ENCODE measurements around the gene OXGR1.
A peak's percentile ranks its signal among the peaks of the same experiment; 100 is the strongest.

Gene OXGR1

GRCh38 chr13:96958286-96958891 is 35.9 kb downstream of the OXGR1 start:
- peak; percentile 74 for FAIRE-seq

GRCh38 chr13:96952595-96952994 is 41.7 kb downstream of the OXGR1 start:
- FAIRE-seq: no peak

GRCh38 chr13:96948127-96948526 is 46.1 kb downstream of the OXGR1 start:
- no peak for FAIRE-seq

GRCh38 chr13:96947343-96947910 is 46.8 kb downstream of the OXGR1 start:
- no peak for FAIRE-seq

- no peak for FAIRE-seq
Observed at GRCh38 chr13:96946709-96947311, 47.5 kb downstream of the OXGR1 start.

- no peak for FAIRE-seq
Observed at GRCh38 chr13:96940961-96941360, 53.3 kb downstream of the OXGR1 start.

- no peak for FAIRE-seq
Observed at GRCh38 chr13:96935901-96936300, 58.4 kb downstream of the OXGR1 start.
